Left forelimb (tissue), 1 donor: ENCODE data around the gene MYD88.

Source experiments
- DNase-seq: peaks from one replicate; pipeline ENCODE4 v3.0.0-alpha.2; 2018; ENCODE audit warnings: low spot score

The MYD88 gene

DNA sequence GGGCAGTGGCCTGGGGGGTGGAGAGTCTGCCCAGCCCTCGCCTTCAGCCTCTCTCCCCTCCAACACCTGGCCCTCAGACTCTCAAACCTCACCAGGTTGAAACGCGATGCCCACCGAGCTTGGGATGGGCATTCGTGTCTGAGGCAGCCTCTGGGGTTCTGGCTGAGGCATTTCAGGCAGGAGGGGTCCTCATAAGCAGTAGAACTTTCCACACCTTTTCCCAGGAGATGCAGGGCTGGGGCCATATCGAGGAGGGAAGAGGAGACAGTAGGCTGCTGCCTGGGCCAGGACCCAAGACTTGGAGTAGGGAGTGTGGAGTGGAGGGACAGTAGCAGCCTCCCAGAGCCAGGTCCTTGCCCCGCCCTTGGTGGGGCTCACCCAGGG, 26.1 kb upstream of the MYD88 start:
- DNase-seq = peak; percentile 45

DNA sequence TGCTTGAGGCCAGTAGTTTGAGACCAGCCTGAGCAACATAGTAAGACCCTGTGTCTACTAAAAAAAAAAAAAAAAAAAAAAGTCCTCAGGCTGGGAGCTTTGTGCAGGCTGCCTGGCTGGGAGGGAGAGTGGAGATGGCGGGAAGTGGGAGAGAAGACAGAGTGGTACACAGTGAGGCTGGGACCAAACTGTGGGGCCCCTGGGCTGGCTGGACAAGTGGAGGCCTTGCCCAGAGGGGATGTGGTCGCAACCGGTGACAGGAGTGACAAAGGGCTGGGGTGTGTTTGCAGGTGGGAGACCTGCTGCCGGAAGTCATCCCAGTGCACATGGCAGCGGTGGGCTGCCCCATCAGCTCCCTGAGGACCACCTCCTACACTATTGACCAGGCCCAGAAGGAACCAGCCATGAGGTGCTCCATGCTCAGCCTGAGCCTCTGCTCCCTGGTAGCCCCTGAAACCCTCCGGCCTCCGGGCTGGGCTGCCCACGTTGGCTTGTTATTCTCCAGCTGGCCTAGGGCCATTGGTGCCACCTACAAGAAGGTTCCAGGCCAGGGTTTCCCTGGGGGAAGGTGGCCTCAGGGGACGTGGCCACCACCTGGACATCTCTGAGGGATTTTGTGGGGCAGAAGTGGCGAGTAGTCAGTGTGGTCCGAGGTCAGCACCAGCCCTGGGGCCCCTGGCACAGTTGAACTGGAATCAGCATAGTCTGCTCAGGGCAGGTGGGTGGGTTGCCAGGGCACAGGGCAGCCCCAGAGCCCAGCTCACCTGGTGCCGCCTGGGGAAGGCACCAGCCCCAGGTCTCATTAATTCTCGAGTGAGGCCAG, 24.2 kb upstream of the MYD88 start:
- peak; percentile 41 for DNase-seq

DNA sequence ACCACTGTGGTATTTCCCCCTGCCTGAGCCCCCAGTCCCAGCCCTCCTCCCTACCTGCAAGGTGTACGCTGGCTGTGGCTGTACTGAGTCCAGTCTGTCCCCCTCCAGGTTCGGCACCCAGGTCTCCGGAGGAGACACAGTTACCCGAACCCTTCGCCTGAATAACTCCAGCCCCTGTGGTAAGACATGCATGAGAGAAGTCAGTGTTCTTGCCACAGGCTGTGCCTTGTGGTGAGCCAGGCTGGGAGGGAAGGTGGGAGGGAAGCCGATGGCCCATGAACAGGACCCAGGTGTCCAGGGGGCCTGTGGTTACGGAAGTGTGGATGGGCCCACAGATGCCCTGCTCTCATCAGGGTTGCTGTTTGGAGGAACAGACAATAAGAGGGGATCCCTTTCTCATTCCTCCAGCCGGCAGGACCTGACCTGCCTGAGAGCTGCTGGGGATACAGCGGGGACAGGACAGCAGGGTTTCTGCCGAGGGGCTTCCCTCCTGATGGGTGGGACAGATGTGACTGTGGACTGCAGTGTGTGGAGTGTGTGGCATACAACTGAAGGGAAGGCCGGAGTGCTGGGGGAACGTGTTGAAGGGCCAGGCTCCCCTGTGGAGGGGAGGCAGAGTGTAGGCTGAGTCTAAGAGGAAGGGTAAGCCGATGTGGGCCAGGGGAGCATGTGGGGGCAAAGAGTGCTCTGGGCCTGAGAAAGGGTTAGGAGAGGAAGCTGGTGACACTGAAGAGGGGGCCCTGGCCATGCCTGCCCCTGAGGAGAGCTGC, 23.4 kb upstream of the MYD88 start:
- peak; percentile 47 for DNase-seq

DNA sequence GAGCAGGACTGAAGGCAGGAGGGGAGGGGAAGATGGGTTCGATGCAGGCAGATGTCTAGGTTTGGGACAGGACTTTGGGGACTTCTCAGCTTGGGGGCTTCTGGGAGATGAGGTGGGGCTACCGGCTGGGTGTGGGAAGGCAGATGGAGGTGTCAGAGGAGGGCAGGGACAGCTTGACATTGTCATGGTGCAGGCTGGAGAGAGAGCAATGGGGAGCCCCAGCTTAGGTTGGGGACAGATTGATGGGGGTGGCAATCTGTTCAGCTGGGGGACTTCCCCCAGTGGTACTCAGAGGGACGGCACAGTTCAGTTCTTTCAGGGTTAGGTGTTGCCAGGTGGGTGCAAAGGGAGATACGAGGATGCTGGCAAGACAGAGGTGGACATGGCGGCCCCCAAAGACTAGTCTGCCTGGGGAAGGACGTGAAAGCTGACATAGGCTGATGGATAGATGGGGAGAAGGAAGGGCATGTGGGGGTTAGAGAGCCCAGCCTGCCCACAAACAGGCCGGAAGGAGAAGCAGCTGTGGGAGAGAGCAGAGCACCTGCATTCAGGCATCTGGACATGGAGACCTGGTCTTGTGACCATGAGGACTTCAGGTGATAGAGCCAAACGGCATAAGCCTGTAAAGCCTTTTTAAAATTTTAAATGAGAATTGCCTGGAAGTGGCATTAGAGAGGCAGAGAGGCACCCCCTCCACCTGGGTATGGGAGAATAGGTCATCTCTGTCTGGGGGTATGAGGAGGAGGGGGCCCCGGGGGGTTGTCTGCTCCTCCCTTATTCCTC, 22.6 kb upstream of the MYD88 start:
- no peak for DNase-seq

DNA sequence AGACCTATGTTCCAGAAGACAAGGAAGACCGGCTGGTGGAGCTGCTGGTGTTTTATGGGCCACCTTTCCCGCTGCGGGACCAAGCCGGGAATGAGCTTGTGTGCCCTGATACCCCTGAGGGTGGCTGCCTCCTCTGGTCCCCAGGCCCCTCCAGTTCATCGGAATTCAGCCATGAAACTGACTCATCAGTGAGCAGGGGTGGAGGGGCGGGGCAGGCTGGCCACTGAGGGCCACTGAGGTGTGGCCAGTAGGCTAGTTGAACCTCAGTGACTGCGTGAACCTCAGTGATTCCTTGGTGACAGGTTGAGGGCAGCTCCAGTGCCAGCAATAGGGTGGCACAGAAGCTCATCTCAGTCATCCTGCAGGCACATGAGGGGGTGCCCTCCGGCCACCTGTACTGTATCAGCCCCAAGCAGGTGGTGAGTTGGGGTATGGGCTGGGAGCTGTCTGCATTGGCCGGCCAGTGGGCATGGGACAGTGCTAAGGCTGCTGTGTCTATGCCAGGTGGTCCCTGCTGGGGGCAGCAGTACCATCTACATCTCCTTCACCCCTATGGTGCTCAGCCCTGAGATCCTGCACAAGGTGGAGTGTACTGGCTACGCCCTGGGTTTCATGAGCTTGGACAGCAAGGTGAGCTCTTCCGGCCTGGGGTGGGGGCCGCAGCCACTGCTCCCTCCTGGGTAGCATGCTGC, 21.8 kb upstream of the MYD88 start:
- peak; percentile 63 for DNase-seq

DNA sequence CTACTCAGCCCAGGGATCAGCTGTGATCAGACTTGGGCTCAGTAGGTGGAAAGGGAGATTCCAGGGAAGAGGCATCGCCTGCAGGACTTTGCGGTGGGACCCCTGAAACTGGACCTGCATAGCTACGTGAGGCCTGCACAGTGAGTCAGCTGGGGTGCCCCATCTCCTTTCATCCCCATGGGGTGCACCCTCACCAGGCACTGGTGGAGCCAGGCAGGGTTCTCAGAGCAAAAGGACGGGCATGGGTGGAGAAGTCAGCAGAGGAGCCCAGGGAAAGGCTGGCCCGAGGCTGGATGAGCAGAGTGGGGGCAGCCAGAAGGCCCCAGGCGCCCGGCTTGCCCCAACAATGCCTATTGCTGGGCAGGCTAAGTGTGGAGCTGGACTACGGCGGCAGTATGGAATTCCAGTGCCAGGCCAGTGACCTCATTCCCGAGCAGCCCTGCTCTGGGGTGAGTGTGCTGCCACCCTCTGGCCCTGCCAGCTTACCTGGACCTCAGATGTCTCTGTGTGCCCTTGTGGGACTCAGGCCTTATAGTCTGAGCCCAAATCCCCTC, 21.2 kb upstream of the MYD88 start:
- no peak for DNase-seq

DNA sequence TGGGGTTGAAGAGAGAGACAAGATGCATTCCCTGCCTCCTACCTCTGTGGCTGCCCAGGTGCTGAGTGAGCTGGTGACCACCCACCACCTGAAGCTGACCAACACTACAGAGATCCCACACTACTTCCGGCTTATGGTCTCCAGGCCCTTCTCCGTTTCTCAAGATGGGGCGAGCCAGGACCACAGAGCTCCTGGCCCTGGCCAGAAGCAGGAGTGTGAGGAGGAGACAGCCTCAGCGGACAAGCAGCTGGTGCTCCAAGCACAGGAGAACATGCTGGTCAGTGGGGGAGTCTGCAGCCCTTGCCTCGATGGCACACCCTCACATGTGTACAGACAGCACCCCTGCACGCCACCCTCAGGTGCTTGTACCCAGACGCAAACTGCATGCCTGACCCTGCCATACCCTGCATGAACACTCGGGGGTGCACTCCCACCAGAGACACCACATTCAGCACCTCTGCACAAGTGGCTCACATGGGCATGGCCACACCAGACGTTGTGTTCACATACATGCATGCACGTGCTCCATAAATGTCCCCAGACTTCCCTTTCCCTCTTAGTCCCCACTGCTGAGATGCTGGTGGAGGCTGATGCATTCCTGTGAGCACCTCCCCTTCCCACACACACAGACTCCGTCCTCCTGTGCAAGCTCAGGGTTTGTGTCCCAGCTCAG, 20.6 kb upstream of the MYD88 start:
- DNase-seq = no peak

DNA sequence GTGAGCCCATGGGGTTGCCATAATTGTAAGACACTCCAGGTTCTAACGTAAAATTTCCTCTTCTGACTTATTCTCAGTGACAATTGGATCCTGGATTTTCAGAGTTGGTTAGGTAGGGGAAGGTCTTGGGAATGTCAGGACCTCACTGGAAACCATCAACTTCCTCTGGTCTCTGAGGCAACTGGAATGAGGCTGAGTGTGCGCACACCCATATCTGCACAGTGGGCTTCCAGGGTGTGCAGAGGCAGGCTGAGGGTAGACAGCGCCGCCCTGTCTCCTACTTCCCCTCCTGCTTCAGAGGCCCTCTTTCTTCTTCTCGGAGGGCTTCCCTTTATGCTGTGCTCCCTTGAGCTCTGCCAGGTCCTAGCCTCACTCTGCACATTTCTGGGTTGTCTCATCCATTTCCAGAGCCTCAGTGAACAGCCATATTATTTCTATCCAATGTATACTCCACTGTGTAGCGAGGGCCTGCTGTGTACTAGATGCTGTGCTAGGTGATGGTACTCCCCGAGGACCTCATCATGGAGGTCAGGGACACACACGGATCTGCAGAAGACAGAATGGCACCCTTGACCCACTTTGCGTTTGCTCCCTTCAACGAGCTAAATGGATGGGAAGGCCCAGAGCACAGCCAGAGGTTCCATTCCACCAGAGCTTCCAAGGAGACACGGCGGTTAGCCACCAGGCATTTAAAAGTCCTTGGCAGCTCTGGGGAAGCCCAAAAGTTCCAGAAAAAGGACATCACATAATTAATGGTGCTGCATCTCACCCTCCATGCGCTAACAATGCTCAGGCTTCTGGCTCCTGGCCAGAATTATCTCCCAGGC, 19.8 kb upstream of the MYD88 start:
- no peak for DNase-seq

DNA sequence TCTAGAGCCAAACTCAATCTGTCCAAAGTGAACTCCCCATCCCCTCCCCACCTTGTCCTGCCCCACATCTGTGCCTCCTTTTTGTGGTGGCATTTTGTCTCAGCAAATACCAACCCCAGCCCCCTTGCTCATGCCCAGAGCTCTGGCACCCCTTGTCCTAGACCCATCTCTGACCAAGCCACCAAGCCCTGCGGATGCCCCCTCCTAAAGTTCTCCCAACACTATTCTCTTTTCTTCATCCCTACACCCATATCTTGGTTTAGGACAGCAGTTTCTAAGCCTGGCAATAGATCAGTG, 19.3 kb upstream of the MYD88 start:
- DNase-seq = no peak

DNA sequence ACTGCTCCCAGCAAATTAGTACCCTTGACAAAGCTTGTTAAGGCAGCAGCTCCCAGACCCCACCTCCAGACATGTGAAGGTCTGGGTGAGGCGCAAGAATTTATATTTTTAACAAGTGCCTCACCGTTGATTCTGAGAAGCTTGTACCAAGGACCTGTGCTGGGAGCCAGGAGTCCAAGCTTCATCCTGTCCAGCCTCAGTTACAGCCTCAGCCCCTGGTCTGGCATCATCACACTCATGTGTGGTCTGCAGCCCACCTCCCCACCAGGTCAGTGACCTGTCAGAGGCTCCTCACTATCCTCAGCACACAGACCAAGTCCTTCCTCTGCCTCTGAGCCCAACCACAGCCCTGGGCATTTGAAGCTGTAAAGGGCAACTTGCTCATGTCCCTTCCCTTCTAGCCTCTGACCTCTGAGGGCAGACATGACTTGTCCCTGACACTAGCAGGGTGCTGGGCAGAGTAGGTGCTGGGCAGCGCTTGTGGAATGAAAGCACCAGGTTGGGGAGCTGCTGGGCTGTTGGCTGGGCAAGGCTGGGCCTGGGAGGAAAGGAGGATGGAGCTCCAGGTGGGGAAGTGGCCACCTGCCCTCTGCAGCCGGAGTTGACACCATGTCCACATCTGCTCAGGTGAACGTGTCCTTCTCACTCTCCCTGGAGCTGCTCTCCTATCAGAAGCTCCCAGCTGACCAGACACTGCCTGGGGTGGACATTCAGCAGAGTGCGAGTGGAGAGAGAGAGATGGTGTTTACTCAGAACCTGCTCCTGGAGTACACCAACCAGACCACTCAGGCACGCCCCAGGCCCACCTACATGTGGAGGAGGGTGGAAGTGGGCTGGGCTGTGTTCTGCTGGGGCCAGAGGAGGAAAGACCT, 18.4 kb upstream of the MYD88 start:
- peak; percentile 53 for DNase-seq

DNA sequence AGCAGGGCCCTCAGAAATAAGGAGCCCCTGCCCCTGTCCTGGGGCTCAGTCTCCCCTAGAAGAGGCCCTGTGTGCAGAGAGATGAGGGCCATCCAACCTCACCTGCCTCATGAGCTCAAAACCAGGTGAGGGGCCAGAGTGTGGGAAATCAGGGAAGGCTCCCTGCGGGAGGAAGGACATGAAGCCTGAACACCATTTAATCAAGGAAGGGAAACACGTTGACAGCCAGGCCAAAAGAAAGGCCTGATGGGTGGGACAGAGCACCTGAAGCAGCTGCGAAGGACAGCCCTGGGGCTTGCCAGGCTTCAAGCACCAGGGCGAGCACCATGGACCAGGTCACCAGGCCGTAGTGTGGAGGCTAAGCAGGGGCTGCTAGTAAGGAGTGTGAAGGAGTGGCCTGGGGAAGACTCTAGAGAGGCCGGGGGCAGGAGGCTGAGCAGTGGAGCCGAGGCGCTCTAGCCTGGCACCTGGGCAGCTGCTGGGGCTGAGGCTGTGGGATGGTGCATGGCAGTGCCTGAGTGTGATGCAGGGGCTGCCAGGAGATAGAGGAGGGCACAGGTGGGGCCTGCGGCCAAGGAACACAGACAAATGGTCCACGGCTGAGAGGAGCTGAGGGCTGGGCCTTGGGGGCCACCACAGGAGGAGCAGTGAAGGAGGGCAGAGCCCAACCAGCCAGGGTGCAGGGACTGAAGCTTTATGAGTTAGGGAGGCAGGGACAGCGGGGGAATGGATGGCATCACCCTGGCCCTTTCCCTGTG, 17.6 kb upstream of the MYD88 start:
- DNase-seq = peak; percentile 51

DNA sequence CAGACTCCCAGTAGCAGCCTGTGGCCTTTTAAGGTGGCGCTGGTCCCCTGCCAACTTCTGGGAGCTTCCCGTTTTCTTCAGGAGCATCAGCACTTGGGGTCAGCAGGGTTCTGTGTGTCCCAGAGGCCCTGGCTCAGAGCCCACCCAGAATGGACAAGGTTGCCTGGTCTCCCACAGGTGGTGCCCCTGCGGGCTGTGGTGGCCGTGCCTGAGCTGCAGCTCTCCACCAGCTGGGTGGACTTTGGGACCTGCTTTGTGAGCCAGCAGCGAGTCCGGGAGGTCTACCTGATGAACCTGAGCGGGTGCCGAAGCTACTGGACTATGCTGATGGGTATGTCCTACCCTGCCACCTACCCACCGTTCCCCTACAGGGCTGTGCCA, 17.0 kb upstream of the MYD88 start:
- no peak for DNase-seq

DNA sequence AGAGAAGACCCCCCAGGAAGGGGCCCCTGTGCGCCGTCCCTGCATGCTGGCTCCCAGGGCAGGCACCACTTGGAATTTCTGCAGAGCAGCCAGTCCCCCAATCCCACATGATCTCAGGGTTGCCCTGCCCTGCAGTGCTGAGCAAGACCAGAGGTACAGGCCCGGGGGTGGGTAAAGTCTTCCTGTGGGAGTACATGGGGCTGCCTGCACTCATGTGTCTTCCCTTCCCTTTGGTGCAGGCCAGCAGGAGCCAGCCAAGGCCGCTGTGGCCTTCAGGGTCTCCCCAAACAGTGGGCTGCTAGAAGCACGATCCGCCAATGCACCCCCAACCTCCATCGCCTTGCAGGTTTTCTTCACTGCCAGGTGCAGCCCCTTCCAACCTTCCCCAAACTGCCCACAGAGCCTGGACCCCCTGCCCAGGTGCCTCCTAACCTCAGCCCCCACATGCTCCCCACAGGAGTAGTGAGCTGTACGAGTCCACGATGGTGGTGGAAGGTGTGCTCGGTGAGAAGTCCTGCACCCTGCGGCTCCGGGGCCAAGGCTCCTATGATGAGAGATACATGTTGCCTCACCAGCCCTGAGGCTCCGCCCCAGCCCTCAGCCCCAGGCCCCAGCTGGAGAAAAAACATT, 16.5 kb upstream of the MYD88 start:
- peak; percentile 63 for DNase-seq

DNA sequence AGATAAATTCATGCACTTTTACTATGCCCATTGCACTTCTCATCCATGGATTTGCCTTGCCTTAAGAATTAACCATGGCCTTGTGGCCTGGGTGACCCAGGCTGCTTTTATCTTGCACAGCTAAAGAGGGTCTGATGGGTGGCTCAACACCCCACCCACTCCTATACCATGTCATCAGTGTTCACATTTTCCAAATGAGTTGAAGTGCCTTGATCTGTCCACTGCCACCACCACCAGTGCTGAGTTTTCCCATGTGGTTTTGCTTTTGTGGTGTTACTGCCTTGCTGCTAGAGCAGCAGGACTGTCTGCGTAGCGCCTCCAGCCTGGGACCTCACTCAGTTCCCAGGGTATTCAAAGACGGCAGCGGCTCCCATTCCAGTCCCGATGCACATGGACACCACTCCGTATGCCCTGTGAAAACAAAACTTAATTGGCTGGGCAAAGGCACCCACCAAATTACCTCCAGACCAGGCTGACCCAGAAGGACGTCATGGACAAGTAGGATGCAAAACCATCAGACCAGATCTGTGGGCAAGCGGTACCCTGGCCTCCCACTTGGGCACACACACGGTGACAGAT, 15.7 kb upstream of the MYD88 start:
- no peak for DNase-seq

DNA sequence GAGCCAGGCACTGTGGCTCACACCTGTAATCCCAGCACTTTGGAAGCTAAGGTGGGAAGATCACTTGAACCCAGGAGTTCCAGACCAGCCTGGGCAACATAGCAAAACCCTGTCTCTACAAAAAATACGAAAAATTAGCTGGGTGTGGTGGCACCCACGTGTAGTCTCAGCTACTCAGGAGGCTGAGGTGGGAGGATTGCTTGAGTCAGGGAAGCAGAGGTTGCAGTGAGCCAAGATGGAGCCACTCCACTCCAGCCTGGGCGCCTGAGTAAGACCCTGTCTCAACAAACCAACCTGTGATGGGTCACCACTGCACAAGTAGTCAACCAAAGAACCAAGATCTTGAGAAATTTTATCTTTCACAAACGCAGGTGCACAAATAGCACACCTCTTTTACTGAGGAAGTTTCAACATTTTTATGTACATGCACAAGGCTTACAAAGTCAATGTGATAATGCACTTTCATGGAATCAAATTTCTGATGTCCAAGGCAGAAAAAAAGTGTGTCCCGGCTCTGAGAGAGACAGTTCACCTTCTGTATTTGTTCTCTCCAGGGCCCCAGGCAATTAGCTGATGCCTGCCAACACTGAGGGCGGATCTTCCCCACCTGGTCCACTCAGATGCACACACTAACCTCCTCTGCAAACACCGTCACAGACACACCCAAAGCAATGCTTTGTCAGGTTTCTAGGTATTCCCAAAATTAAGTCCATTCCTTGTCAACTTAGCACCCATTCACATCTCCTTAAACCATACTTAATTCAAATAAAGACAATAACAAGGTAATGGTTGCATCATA, 13.9 kb upstream of the MYD88 start:
- no peak for DNase-seq

DNA sequence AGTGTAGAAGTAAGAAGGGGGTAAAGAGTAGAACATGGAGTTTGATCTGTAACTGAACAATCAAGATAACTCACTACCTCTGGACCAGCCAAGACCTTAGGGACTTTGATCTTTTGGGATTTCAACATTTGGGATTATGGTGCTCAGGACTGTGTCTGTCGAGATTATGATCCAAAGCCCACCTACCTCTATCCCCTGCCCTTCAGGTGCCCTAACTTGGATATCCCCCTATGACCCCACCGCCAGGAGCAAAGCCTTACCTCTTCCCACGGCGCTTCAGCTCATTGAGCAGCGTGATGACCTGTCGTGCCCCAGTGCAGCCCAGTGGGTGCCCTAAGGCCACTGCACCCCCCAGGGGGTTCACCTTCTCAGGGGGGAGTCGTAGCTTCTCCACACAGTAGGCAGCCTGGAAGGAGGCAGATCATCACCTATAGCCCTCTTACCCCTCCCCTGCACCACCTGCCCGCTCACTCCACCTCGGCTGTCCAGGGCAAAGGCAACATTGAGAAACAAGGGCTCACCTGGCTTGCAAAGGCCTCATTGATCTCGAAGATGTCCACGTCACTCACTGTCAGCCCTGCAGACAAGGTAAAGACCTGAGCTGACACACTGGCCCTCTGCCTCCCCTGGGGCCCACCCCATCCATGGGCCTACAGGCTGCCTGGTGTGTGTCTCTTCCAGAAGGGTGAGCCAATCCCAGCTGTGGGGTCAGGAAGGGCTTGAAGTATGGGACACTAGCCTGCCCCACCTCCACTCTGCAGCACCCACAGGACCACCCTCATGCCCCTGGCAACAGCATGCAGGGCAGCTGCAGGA, 12.9 kb upstream of the MYD88 start:
- DNase-seq = no peak
